Globus pallidus (tissue), 1 donor: ENCODE data around the gene TBL1Y.
A peak's percentile ranks its signal among the peaks of the same experiment; 100 is the strongest.

Experiments used
- DNase-seq: peaks from one replicate; pipeline ENCODE4 v3.0.0-alpha.2; 2015; ENCODE audit warnings: low spot score

Gene TBL1Y

GRCh38 chrY:7085606-7086005, 175.1 kb downstream of the TBL1Y start:
- peak; percentile 55 for DNase-seq

GRCh38 chrY:7092836-7093235, 182.3 kb downstream of the TBL1Y start:
- no peak for DNase-seq

GRCh38 chrY:7094365-7094764, 183.9 kb downstream of the TBL1Y start:
- DNase-seq = no peak

DNA sequence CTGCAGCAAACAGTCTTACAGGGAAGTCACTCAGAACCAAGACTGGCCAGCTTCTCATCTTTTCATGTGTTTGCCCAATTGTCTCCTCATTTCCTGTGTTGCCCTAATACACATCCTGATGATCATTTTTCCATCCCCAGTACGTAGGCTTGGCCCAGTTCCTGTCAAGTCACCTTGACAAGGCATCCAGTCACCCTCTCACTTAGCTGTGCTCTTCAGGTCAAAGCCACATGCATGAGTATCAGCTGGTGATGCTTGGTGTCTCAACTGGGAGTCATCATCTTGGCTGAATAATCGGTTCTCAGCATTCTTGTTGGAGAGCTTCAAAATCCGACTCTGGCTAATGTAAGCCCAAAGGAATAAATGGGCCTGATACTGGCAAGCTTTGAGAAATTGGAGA, 186.5 kb downstream of the TBL1Y start:
- DNase-seq = no peak

- no peak for DNase-seq
These were observed 189.2 kb downstream of the TBL1Y start for GRCh38 chrY:7099742-7100141.

DNA sequence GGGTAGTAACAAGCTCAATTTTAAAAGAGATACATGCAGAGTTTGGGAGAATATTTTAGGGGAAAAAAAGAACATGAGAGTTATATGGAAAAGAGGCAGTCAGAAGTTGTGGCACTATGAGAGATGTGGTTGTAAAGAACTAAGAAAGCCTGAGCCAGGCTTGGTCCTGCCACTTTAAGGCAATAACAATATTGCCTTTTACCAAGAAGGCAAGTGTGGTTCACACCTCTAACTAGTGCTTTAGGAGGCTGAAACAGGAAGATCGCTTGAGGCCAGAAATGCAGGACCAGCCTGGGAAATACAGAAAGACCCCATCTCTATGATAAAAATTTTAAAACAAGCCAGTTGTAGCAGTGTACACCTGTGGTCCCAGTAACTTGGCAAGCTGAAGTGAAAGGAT, 192.2 kb downstream of the TBL1Y start:
- no peak for DNase-seq

DNA sequence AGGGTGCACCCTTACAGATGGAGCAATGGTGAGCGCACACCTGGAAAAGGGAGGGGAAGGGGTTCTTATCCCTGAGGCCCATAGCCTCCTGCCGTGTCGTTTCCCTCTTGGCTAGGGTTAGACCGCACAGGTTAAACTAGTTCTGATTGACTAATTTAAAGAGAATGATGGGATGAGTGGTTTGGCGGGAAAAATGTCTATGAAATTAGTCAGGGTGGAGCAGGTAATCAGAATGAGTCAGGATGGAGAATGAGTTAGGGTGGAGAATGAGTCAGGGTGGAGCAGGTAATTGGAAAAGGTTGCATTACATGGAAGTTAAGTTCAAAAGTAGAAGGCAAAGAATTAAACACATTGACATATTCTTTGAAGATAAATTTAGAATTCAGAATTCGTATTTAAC, 196.7 kb downstream of the TBL1Y start:
- DNase-seq = no peak

GRCh38 chrY:7110086-7110485, 199.6 kb downstream of the TBL1Y start:
- no peak for DNase-seq

DNA sequence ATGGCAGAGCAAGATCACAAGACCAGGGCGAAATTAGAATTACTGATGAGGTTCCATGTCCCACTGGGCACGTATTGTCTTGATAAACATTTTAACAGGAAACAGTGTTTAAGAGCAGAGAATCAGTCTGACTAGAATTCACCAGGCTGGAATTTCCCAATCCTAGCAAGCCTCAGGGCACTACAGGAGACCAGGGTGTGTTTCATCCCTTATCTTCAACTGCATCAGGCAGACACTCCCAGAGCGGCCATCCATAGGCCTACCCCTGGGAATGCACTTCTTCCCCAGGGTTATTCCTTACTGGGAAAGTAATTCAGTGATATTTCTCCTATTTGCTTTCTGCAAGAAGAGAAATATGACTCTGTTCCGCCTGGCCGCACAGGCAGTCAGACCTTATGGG, 205.4 kb downstream of the TBL1Y start:
- DNase-seq = no peak

DNA sequence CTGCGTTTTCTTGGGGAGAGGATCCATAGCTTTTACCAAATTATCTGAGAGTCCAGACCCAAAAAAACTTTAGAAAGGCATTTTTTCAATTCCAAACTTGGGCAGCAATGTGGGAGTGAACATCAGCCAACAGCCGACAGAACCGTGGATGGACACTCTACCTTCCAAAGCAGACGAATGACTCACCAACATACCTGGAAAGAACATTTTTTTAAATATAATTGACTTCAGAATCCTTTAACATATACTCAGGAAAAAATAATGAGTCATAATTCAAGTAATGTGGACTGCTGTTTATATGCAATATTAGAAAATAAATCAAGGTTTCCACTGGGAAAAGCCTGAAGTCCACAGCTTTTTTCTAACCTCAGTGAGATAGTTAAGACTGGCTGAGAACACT, 211.7 kb downstream of the TBL1Y start:
- DNase-seq = no peak

DNA sequence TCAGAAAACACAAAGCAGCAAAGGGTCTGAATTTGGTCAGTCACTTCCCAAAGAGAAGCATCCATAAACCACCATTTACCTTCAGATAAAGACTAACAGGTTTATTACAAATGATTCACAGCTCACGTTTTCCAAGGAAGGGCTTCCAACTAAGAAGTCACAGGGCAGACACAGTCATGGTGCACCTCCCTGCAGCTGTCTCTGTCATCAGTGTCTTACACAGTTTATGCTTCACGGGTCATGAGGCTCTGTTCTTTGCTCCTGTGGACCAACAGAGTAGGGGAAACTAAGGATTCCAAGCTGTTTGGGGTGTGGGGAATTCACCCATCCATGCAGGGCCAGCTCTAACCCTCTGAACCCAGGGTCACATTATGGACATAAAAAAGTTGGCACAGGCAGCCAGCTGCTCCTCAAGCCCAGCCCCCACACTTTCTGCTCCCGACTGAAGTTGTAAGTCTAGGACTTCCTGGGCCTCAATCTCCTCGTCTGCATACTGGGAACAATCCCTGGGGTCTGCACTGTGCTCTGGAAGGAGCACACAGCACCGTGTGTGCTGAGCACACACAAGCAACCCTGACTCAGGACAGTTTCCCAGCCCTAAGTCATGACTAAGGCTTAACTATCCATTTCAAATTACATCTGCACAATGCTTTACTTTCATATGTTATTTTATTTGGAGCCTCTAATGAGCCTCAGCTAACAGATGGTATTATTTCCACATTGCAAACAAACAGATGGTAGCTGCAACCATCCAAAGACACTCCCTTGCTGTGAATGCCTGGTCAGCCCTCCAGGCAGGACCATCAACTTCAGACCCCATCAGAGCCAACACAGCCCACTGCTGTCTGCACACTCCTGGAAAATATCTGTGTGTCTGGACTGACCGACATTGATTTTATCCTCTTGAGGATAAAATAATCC, 214.9 kb downstream of the TBL1Y start:
- DNase-seq = no peak

GRCh38 chrY:7128211-7128610, 217.7 kb downstream of the TBL1Y start:
- DNase-seq = no peak
